ENCODE data around the gene PIGH.

The PIGH gene

DNA sequence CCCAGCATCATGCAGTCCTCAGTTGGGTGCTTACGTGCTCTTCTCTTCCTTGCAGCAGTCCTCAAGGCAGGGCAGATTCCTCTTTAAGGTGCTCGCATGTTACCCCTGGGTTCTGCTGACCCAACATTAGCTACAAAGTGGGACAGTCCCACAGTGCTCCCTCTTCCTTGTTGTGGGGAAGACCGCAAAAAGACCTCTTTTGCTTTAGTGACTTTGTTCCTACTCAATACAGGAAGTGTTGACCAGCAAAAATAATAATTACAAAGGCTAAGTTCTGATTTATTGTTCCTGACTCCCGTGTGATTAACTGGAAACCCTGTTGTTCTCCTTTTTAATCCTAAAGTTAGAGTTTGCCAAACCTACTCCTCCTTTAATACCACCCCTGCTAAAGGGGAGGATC lies 13.7 kb downstream of the PIGH start:
- Histone ChIP-seq H3K4me3 (no peak overlapping the region), H3K27ac (no peak overlapping the region)
- TF ChIP-seq, protein P1, sequence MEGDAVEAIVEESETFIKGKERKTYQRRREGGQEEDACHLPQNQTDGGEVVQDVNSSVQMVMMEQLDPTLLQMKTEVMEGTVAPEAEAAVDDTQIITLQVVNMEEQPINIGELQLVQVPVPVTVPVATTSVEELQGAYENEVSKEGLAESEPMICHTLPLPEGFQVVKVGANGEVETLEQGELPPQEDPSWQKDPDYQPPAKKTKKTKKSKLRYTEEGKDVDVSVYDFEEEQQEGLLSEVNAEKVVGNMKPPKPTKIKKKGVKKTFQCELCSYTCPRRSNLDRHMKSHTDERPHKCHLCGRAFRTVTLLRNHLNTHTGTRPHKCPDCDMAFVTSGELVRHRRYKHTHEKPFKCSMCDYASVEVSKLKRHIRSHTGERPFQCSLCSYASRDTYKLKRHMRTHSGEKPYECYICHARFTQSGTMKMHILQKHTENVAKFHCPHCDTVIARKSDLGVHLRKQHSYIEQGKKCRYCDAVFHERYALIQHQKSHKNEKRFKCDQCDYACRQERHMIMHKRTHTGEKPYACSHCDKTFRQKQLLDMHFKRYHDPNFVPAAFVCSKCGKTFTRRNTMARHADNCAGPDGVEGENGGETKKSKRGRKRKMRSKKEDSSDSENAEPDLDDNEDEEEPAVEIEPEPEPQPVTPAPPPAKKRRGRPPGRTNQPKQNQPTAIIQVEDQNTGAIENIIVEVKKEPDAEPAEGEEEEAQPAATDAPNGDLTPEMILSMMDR (IDR thresholded peaks at IDR 0.05) = no peak
- DNase-seq (ENCODE audit: low spot score) = no peak

GRCh38 chr14:67584978-67585377 lies 15.1 kb downstream of the PIGH start:
- no peak for DNase-seq (ENCODE audit: low spot score)
- H3K27ac ChIP-seq = no peak overlapping the region
- TF ChIP-seq, protein P1 (IDR thresholded peaks at IDR 0.05) = no peak

GRCh38 chr14:67583711-67584644 lies 16.1 kb downstream of the PIGH start:
- DNase-seq (ENCODE audit: low spot score) = no peak
- TF ChIP-seq, protein P1 (IDR thresholded peaks at IDR 0.05) = peak; percentile 28
- H3K4me3 ChIP-seq = no peak overlapping the region
- no peak overlapping the region for H3K27ac ChIP-seq

More at GRCh38 chr14:67584978-67585377, 15.1 kb downstream of the PIGH start:
- H3K4me3 ChIP-seq = no peak overlapping the region

DNA sequence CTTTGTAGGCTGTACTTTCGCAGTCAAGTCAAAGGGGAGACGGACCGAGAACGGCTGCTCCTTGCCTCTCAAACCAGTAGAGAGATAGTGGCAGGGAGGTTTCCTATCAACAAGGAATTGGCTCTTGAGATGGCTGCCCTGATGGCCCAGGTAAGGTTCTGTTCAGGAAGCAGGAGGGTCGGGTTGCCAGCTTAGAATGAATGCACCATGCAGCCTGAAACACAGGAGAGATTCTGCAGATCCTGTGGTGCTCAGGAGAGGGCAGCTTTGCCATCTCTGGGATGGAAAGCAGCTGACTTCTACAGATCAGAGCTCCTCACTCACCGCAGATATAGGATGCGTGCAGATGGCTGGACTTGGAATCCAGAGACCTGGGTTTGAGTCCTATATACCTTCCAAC lies 18.0 kb downstream of the PIGH start:
- Histone ChIP-seq H3K27ac (no peak overlapping the region), H3K4me3 (no peak overlapping the region)
- TF ChIP-seq, protein P1 (IDR thresholded peaks at IDR 0.05) = no peak
- DNase-seq (ENCODE audit: low spot score) = no peak

- DNase-seq (ENCODE audit: low spot score) = no peak
- no peak overlapping the region for H3K27ac ChIP-seq
Measured at GRCh38 chr14:67581643-67582042, 18.4 kb downstream of the PIGH start.

DNA sequence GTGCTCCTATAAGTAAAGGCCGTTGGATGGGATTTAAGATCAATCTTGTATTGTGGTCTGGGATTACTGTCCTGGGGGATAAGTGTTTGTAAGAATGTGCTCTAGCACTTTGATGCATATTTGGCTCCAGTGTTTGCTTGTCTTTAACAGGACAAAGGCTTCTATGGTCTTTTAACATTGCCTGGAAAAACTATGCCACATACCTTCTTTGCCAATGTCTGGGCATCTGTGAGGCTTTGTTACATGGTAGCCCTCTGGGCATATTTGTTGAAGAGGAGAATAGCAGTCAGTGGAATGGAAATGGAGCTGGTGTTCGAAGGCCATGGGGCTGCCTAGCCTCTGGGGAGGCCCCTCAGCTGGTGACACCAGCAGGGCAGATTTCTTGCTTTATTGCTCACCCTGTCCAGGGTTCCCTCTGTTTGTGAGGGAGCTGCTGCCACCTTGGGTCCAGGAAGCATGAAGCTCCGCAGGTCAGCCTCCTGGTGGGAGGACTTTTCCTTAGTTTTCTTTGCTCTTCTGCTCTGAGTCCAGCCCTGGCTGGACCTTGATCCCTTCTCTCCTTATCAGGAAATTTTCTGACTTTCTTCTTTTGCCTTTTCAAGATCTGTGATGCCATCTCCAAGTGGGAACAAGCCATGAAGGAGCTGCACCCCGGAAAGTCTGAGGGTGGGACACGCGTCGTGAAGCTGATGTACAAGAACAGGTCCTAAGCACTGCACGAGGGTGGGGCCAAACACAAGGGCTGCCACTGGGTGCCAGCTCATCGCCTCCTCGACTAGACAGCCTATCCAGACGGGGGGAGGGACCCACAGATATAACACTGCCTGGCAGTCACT lies 19.5 kb downstream of the PIGH start:
- Histone ChIP-seq H3K4me3 (no peak overlapping the region), H3K27ac (no peak overlapping the region)
- DNase-seq (ENCODE audit: low spot score) = no peak
- TF ChIP-seq, protein P1 (IDR thresholded peaks at IDR 0.05) = no peak

More at GRCh38 chr14:67581643-67582042, 18.4 kb downstream of the PIGH start:
- TF ChIP-seq, protein P1 (IDR thresholded peaks at IDR 0.05) = no peak
- no peak overlapping the region for H3K4me3 ChIP-seq
